HL-60/S4 treated with retinoic acid at 250 ng/mL for 4 days and 3 days (cell line): Measurements from ENCODE around the gene OXSR1.

Experiments
- in situ Hi-C: fragments of 300-500 bp; cut with MboI; formaldehyde crosslinking; loops from 2 replicates; pipeline ENCODE4 v1.7.0; 2022; ENCODE audit warnings: low sequenced_read_pairs

OXSR1 gene

DNA sequence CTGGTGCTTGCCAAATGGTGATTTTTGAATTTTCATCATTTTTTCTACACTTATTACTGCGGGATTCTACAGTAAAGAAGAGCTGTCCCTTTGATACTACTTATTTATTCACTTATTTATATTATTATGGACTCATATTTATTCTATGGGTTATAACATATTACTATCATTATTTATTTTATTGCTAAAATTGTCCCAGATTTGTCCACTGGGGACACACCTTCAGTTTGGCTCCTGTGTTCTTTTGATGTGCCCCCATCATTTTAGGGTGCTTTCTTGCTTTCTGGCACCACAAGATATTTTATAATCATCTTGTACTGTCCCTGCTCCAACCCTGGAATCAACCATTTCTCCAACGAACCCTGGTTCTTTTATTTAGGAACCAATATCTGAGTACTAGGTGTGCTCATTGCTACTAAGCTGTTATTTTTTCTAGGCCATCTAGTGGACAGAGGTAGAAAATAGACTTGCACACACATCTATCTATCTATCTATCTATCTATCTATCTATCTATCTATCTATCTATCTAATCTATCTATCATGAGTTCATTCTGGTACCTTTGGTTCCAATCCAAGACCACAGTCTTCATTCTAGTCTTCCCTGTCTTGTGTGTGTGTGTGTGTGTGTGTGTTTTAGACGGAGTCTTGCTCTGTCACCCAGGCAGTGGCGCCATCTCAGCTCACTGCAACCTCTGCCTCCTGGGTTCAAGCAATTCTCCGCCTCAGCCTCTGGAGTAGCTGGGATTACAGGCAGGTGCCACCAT is 132.8 kb downstream of the OXSR1 start:
- in situ Hi-C loops = no loop called here
